Esophagus squamous epithelium (tissue), 5 donors: ENCODE data around the gene RHOG. TPM values are rescaled to one million over a fixed set of nuclear protein-coding genes. Genes with fewer than 3 reads are reported as not detected.

Experiments used
- DNase-seq: peaks from one replicate; lab custom pipeline; 2025; lab: John Stamatoyannopoulos, UW
- H3K27ac ChIP-seq, 4 donors: fragments of 200-600 bp; sonication (generic); one replicate each; pipeline ENCODE4 v1.5.1; 2016 to 2019; ENCODE audit warnings: mild to moderate bottlenecking in 1 of 4
- H3K27me3 ChIP-seq, 4 donors: fragments of 200-600 bp; sonication (generic); 1 replicate in 3 of 4; 2 replicates in 1 of 4; pipeline versions ENCODE4 v1.5.1 to v1.6.0; 2017 to 2021; ENCODE audit warnings: antibody characterized with exemption in 1 of 4
- H3K36me3 ChIP-seq, 3 donors: fragments of 200-600 bp; sonication (generic); one replicate each; pipeline ENCODE4 v1.5.1; 2016 to 2019
- H3K4me1 ChIP-seq, 3 donors: fragments of 200-600 bp; sonication (generic); one replicate each; pipeline ENCODE4 v1.5.1; 2017 to 2019
- H3K4me3 ChIP-seq, 4 donors: fragments of 200-600 bp; sonication (generic); 1 replicate in 3 of 4; 2 replicates in 1 of 4; pipeline ENCODE4 v1.5.1; 2016 to 2019; ENCODE audit warnings: mild to moderate bottlenecking in 2 of 4, moderate library complexity in 1 of 4
- H3K9me3 ChIP-seq, 3 donors: fragments of 200-600 bp; sonication (generic); one replicate each; pipeline ENCODE4 v1.5.1; 2016 to 2019
- POLR2A ChIP-seq, 4 donors: fragments of 450-650 bp; IDR thresholded peaks; one replicate each; pipeline ENCODE4 v1.6.1; 2017; ENCODE audit warnings: antibody characterized with exemption in 4 of 4, mild to moderate bottlenecking in 4 of 4, moderate library complexity in 3 of 4
- WGBS, 2 donors: methylation state at CpG; one replicate each; pipeline ENCODE4 v1.1.5; 2018; 5-methylcytosine and 5-hydroxymethylcytosine counted together
- intact Hi-C: fragments of 100-400 bp; cut with DNase I; formaldehyde crosslinking; loops from one replicate; pipeline ENCODE4 v1.15.0; 2022
- small RNA-seq, 4 donors: library from RNA; depleted of rRNA; stranded (forward); fragments of <200 nt; gene quantifications; one replicate each; pipeline ENCODE3, GENCODE V24; 2016
- total RNA-seq, 4 donors: library from RNA; depleted of rRNA; stranded (reverse); fragments of >200 nt; gene quantifications; one replicate each; pipeline ENCODE4 v1.1.0, GENCODE V29; 2016
- TF ChIP-seq, protein P1 (sequence below), 6 experiments: fragments of 450-650 bp in 4 of 6; fragments of 200-600 bp in 2 of 6; sonication (generic) in 2 of 6; IDR thresholded peaks; one replicate each; pipeline ENCODE4 v1.5.1; 2016 to 2019; ENCODE audit warnings: antibody characterized with exemption in 6 of 6, mild to moderate bottlenecking in 4 of 6, moderate library complexity in 4 of 6
- donor health status: DM: yes; HTN: yes; CAD: no.

The RHOG gene
- total RNA-seq, 4 donors from 2014 or later, result 51.6 to 84.5 (median 72.7) TPM

GRCh38 chr11:3782963-3783362 is 57.8 kb downstream of the RHOG start:
- no peak for TF ChIP-seq POLR2A (IDR thresholded peaks at IDR 0.05)
- intact Hi-C loops, result no loop called here
- H3K27ac ChIP-seq, result no peak overlapping the region
- no peaks in the 10 kb centered on the region for H3K9me3 ChIP-seq
- no peaks in the 10 kb centered on the region for H3K27me3 ChIP-seq
- peaks cover 0 to 60% (median 12%) of the 10 kb centered on the region in 3 donors for H3K4me1 ChIP-seq
- no peak for DNase-seq
- whole genome bisulfite sequencing, 2 donors, result 82 to 90% methylated on average over 3 to 5 of the region's 5 CpGs
- no peak overlapping the region for H3K4me3 ChIP-seq
- H3K36me3 ChIP-seq, result peaks cover 0 to 58% (median 15%) of the 10 kb centered on the region in 3 donors

- Histone ChIP-seq H3K27ac (peak overlapping the region in 1 of 4 donors; percentile 1), H3K4me1 (peaks cover 0 to 44% (median 6%) of the 10 kb centered on the region in 3 donors), H3K9me3 (no peaks in the 10 kb centered on the region), H3K36me3 (peaks cover 0 to 73% (median 19%) of the 10 kb centered on the region in 3 donors), H3K4me3 (no peak overlapping the region), H3K27me3 (no peaks in the 10 kb centered on the region)
- intact Hi-C loops, result no loop called here
- TF ChIP-seq, protein P1, sequence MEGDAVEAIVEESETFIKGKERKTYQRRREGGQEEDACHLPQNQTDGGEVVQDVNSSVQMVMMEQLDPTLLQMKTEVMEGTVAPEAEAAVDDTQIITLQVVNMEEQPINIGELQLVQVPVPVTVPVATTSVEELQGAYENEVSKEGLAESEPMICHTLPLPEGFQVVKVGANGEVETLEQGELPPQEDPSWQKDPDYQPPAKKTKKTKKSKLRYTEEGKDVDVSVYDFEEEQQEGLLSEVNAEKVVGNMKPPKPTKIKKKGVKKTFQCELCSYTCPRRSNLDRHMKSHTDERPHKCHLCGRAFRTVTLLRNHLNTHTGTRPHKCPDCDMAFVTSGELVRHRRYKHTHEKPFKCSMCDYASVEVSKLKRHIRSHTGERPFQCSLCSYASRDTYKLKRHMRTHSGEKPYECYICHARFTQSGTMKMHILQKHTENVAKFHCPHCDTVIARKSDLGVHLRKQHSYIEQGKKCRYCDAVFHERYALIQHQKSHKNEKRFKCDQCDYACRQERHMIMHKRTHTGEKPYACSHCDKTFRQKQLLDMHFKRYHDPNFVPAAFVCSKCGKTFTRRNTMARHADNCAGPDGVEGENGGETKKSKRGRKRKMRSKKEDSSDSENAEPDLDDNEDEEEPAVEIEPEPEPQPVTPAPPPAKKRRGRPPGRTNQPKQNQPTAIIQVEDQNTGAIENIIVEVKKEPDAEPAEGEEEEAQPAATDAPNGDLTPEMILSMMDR (IDR thresholded peaks at IDR 0.05), result no peak
- TF ChIP-seq POLR2A (IDR thresholded peaks at IDR 0.05), result no peak
- 3 to 7% methylated on average over 2 of the region's 2 CpGs for WGBS, 2 donors
- DNase-seq, result no peak
Measured at GRCh38 chr11:3781423-3781822, 59.3 kb downstream of the RHOG start.

Small RNAs within 50 kb of the gene (small RNA-seq; reads per million reads assigned to genes)
- gene RNU7-50P, result 0 reads per million in 4 donors

Other genes with a start within 250 kb of the RHOG start
- under 1 TPM in 1 of 4 donors, not detected in 3; 0.76 TPM for gene ART5, start 199.0 kb downstream of the RHOG start, total RNA-seq
- not detected for gene ART1, start 195.8 kb downstream of the RHOG start, total RNA-seq
- gene CHRNA10, start 169.6 kb downstream of the RHOG start, total RNA-seq, result 1 to 10 TPM in 2 of 4 donors, under 1 TPM in 1, not detected in 1; 0.38 to 1.1 (median 1.1) TPM
- gene NUP98, start 43.4 kb downstream of the RHOG start, total RNA-seq, result 100 to 1,000 TPM in 1 of 4 donors, 10 to 100 TPM in 3; 54.2 to 110 (median 79.2) TPM
- gene PGAP2, start 32.4 kb downstream of the RHOG start, total RNA-seq, result 10 to 100 TPM; 10.8 to 30.8 (median 27.5) TPM
- 100 to 1,000 TPM in 1 of 4 donors, 10 to 100 TPM in 3; 50.1 to 112 (median 63.3) TPM for gene STIM1, start 14.7 kb upstream of the RHOG start, total RNA-seq